Esophagus muscularis mucosa (tissue), 4 donors: ENCODE results near the gene NAA40. TPM values are rescaled to one million over a fixed set of nuclear protein-coding genes. Genes with fewer than 3 reads are reported as not detected.

Source experiments
- DNase-seq: peaks from one replicate; pipeline ENCODE4 v3.0.0-alpha.2; 2017; ENCODE audit errors: extremely low spot score
- H3K27ac ChIP-seq, 4 donors: fragments of 200-600 bp; sonication (generic); replicated peaks in 1 of 4; 1 replicate in 3 of 4; 2 replicates in 1 of 4; pipeline ENCODE4 v1.5.1; 2016 to 2019; ENCODE audit warnings: mild to moderate bottlenecking in 1 of 4
- H3K27me3 ChIP-seq, 4 donors: fragments of 200-600 bp; sonication (generic); one replicate each; pipeline versions ENCODE4 v1.5.1 to v1.6.0; 2016 to 2019
- H3K36me3 ChIP-seq, 4 donors: fragments of 200-600 bp; sonication (generic); one replicate each; pipeline ENCODE4 v1.5.1; 2016 to 2019
- H3K4me1 ChIP-seq, 4 donors: fragments of 200-600 bp; sonication (generic); one replicate each; pipeline ENCODE4 v1.5.1; 2016 to 2019
- H3K4me3 ChIP-seq, 4 donors: fragments of 200-600 bp; sonication (generic); 1 replicate in 2 of 4; 2 replicates in 2 of 4; pipeline ENCODE4 v1.5.1; 2016 to 2019; ENCODE audit warnings: mild to moderate bottlenecking in 4 of 4, moderate library complexity in 1 of 4
- H3K9me3 ChIP-seq, 4 donors: fragments of 200-600 bp; sonication (generic); 1 replicate in 3 of 4; 2 replicates in 1 of 4; pipeline ENCODE4 v1.5.1; 2016 to 2019
- EP300 ChIP-seq: sonication (generic); formaldehyde crosslinking; IDR thresholded peaks from one replicate; pipeline ENCODE4 v1.6.1; 2017; ENCODE audit warnings: antibody characterized with exemption
- POLR2A ChIP-seq: fragments of 450-650 bp; IDR thresholded peaks from one replicate; pipeline ENCODE4 v1.6.1; 2017; ENCODE audit warnings: antibody characterized with exemption, moderate library complexity, mild to moderate bottlenecking, low read depth
- POLR2AphosphoS5 ChIP-seq, 2 donors: sonication (generic); formaldehyde crosslinking; IDR thresholded peaks; one replicate each; pipeline ENCODE4 v1.6.1; 2017; ENCODE audit warnings: antibody characterized with exemption in 2 of 2
- WGBS: methylation state at CpG from one replicate; pipeline ENCODE4 v1.1.5; 2018; 5-methylcytosine and 5-hydroxymethylcytosine counted together
- intact Hi-C: fragments of 100-400 bp; cut with DNase I; formaldehyde crosslinking; loops from one replicate; pipeline ENCODE4 v1.15.1; 2023
- total RNA-seq, 4 donors: library from RNA; depleted of rRNA; stranded (reverse); fragments of >200 nt; gene quantifications; one replicate each; pipeline versions ENCODE4 v1.1.0 to v1.2.1, GENCODE V29; 2016
- TF ChIP-seq, protein P1 (sequence below), 3 experiments: fragments of 200-600 bp in 2 of 3; fragments of 450-650 bp in 1 of 3; sonication (generic) in 2 of 3; IDR thresholded peaks; one replicate each; pipeline ENCODE4 v1.5.1; 2017 to 2019; ENCODE audit warnings: antibody characterized with exemption in 3 of 3, mild to moderate bottlenecking in 2 of 3, moderate library complexity in 1 of 3

The NAA40 gene
- total RNA-seq, 4 donors from 2014 or later: 3.8 to 8.8 (median 8.0) TPM

DNA sequence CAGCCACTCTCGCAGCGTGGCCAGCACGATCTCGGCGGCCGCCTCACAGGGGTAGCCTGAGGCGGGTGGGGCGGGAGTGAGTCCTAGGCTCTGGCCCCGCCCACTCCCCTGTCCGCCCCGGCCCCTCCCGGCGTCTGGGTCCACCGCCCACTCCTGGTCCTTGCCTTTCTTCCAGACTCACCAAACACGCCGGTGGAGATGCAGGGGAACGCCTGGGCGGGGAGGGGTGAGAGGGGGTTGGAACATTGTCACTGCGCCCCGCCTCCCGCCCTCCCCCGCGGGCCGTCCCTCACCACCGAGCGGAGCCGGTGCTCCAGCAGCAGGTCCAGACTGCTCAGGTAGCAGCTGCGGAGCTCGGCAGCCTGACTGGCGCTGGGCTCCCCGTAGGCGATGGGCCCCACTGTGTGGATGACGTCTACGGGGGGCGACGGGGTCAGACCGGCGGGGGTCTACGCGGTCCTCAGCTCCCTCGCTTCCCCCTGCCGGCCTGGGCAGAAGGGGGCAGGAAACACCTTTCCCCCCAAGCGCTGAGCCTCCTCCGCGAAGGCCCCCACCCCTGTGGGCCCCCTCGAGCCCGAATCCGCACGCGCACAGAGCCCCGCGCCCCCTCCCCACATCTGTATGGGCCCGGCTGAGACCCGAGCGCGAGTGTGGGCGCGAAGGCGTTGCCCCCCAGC, 60.7 kb downstream of the NAA40 start:
- WGBS: 9% methylated on average over 20 of the region's 59 CpGs

DNA sequence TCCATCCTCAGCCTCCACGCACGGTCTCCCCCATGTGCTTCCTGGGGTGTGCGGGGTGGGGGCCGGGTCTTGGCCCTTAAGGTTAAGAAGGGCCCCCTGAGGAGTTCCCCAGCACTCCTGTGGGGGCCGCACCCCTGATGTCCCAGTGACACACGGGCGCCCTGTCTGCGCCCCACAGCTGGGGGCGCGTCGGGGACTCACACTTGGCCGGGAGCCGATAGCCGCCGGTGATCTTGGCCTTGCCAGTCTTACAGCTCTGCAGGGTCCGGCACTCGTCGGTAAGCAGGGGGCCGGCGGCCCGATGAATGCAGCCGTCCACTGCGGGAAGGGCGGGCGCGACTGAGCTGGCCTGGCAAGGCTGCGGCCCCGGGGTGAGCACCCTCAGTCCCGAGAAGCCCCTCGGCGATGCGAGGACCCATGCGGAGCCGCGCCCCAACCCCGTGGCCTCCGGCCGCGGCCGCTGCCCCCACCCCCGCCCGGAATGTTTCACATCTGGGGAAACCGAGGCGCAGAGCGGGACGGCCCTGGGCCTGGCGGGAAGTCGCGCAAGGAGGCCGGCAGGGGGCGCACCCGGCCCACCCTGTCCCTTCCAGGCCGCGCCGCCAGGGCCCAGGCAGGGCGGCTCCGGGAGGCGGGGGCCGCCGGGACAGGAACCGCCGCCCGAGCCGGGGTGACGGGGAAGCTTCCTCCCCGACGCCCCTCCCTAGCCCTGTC, 61.4 kb downstream of the NAA40 start:
- no peak for DNase-seq
- Histone ChIP-seq H3K9me3 (no peaks in the 10 kb centered on the region), H3K4me1 (peaks cover 34 to 45% (median 42%) of the 10 kb centered on the region in 4 donors), H3K27ac (no peak overlapping the region), H3K27me3 (peaks cover 0 to 15% (median 0%) of the 10 kb centered on the region in 4 donors), H3K36me3 (peaks cover 33 to 38% (median 36%) of the 10 kb centered on the region in 4 donors), H3K4me3 (peak overlapping the region; percentile 46 to 52 (median 48))
- no peak for TF ChIP-seq POLR2A
- TF ChIP-seq EP300: no peak
- TF ChIP-seq, protein P1, sequence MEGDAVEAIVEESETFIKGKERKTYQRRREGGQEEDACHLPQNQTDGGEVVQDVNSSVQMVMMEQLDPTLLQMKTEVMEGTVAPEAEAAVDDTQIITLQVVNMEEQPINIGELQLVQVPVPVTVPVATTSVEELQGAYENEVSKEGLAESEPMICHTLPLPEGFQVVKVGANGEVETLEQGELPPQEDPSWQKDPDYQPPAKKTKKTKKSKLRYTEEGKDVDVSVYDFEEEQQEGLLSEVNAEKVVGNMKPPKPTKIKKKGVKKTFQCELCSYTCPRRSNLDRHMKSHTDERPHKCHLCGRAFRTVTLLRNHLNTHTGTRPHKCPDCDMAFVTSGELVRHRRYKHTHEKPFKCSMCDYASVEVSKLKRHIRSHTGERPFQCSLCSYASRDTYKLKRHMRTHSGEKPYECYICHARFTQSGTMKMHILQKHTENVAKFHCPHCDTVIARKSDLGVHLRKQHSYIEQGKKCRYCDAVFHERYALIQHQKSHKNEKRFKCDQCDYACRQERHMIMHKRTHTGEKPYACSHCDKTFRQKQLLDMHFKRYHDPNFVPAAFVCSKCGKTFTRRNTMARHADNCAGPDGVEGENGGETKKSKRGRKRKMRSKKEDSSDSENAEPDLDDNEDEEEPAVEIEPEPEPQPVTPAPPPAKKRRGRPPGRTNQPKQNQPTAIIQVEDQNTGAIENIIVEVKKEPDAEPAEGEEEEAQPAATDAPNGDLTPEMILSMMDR (IDR thresholded peaks at IDR 0.05): peak; percentile 83 to 86 (median 84)
- TF ChIP-seq POLR2AphosphoS5 (IDR thresholded peaks at IDR 0.05): no peak
- intact Hi-C loops: loop anchor here (1.0 kb wide), 1 partner anchor 148 kb away; no protein-coding TSS in a partner anchor
- 0% methylated on average over 8 of the region's 67 CpGs for WGBS

More for the DNA sequence above, 60.7 kb downstream of the NAA40 start:
- TF ChIP-seq POLR2A: no peak
- TF ChIP-seq EP300: no peak
- TF ChIP-seq, protein P1 (IDR thresholded peaks at IDR 0.05): no peak
- no peak for TF ChIP-seq POLR2AphosphoS5 (IDR thresholded peaks at IDR 0.05)
- no peak for DNase-seq
- Histone ChIP-seq H3K27me3 (peaks cover 0 to 15% (median 0%) of the 10 kb centered on the region in 4 donors), H3K36me3 (peaks cover 40 to 45% (median 43%) of the 10 kb centered on the region in 4 donors), H3K4me3 (peak overlapping the region; percentile 46 to 52 (median 48)), H3K4me1 (peaks cover 34 to 48% (median 42%) of the 10 kb centered on the region in 4 donors), H3K9me3 (no peaks in the 10 kb centered on the region), H3K27ac (no peak overlapping the region)
- intact Hi-C loops: loop anchor here (1.0 kb wide), 1 partner anchor 149 kb away; no protein-coding TSS in a partner anchor

DNA sequence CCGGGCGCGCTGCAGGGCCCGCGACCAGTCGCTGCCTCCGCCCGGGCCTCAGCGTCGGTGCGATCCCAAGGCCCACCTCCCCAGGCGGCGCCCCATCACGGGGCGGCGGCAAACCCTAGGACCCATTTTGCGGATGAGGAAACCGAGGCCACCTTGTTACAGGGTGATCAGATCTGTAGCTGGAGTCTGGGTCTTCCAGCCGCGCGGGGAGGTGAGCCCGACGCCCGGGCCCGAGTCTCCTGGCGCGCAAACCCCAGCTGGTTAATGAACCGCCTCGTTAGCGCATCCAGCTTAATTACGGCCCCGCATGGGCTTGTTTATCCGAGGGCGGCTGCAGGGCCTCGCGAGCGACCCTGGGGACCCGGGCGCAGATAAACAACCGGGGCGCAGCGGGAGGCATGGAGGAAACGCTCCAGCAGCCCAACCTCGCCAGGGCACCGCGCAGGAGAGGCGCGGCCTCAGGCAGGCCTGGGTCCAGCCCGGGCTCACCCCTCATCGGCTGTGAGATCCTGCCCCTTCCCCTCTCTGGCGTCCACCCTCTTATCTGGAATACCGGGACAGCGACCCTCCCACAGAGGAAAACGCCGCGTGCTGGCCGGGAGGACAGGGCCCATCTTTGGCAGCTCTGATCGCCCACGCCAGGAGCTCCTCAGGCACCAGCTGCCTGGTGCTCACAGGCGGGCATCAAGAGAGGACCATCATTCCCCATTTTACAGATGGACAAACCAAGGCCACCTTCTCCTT, 62.1 kb downstream of the NAA40 start:
- no peak overlapping the region for H3K27ac ChIP-seq
- intact Hi-C loops: loop anchor here (1.0 kb wide), 1 partner anchor 147 kb away; no protein-coding TSS in a partner anchor
- peaks cover 25 to 31% (median 29%) of the 10 kb centered on the region in 4 donors for H3K36me3 ChIP-seq
- peaks cover 34 to 45% (median 42%) of the 10 kb centered on the region in 4 donors for H3K4me1 ChIP-seq
- no peaks in the 10 kb centered on the region for H3K9me3 ChIP-seq
- peaks cover 0 to 20% (median 0%) of the 10 kb centered on the region in 4 donors for H3K27me3 ChIP-seq
- H3K4me3 ChIP-seq: peak overlapping the region; percentile 46 to 52 (median 48)
- TF ChIP-seq POLR2AphosphoS5 (IDR thresholded peaks at IDR 0.05): no peak
- TF ChIP-seq POLR2A: no peak
- TF ChIP-seq, protein P1 (IDR thresholded peaks at IDR 0.05): no peak
- no peak for TF ChIP-seq EP300
- DNase-seq: no peak
- 32% methylated on average over 25 of the region's 60 CpGs for WGBS

DNA sequence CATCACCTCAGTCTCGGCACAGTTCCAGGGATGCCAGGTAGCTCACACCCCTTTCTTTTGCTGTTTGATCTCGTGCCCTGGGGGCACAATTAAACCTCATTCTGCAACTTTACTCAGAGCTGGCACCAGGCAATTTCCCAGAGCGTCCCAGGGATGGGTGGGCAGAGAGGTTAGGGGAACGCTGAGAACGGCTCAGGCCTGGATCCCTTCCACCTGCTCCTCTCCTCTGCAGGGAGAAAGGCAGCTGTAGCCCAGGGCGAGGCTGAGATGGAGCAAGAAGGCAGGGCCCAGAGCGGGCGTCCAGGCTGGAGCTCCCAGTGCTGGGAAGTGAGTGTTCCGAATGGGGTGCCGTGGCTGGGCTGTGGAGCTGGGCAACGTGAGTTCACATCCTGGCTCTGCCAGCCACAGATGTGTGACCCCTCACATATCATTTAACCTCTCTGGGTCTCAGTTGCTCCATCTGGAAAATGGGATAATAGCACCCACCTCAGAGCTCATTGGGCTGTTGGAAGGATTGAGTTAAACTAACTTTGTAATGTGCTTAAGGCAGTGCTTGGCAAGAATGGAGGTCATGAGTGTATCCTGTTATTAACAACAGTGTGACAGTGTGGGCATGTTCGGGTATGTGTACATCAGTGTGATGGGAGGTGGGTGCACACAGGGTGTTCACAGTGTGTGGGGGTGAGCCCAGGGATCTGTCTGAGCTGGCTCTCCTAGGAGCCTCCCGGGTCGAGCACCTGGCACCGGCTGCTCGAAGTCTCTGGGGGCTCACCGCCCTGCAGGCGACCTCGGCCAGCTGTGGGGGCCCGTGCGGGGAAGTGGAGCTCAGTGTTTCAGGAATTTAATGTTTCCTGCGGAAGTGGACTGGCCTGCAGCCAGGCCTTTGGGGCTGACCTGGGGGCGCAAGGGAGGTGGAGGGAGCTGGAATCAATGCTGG, 63.0 kb downstream of the NAA40 start:
- intact Hi-C loops: no loop called here
- peaks cover 34 to 51% (median 44%) of the 10 kb centered on the region in 4 donors for H3K4me1 ChIP-seq
- no peak for DNase-seq
- TF ChIP-seq, protein P1 (IDR thresholded peaks at IDR 0.05): no peak
- TF ChIP-seq POLR2AphosphoS5 (IDR thresholded peaks at IDR 0.05) (no peak), POLR2A (no peak), EP300 (no peak)
- no peaks in the 10 kb centered on the region for H3K9me3 ChIP-seq
- WGBS: 56% methylated on average over 15 of the region's 23 CpGs
- peaks cover 18 to 23% (median 21%) of the 10 kb centered on the region in 4 donors for H3K36me3 ChIP-seq
- peaks cover 0 to 24% (median 0%) of the 10 kb centered on the region in 4 donors for H3K27me3 ChIP-seq
- no peak overlapping the region for H3K27ac ChIP-seq
- H3K4me3 ChIP-seq: no peak overlapping the region
